Panc1 (cell line): ENCODE results near the gene TINAG. TPM values are rescaled to one million over a fixed set of nuclear protein-coding genes. Genes with fewer than 3 reads are reported as not detected.

Experiments
- ATAC-seq: fragments of 200-7000 bp; cut with Tn5 transposase; 2 replicates; pipeline ENCODE4 v1.9.1; 2020; ENCODE audit warnings: mild to moderate bottlenecking, moderate library complexity
- BruUV-seq: library from RNA; stranded (reverse); fragments of 400-500 nt; replicated peaks from 2 replicates; lab custom pipeline; 2021; lab: Mats Ljungman, UMichigan
- CTCF ChIA-PET: fragments of 300-600 bp; sonication (Branson Sonifier 250); formaldehyde crosslinking; loops from one replicate; lab custom pipeline; 2022; ENCODE audit warnings: antibody characterized with exemption; lab: Charles Lee
- POLR2A ChIA-PET: fragments of 300-600 bp; sonication (Branson Sonifier 250); formaldehyde crosslinking; loops from one replicate; lab custom pipeline; 2022; ENCODE audit warnings: antibody characterized with exemption; lab: Charles Lee
- DNase-seq: peaks from one replicate; pipeline ENCODE4 v3.0.0-alpha.2; 2010; ENCODE audit warnings: low read depth, low spot score
- H3K27ac ChIP-seq: 2 replicates; pipeline ENCODE4 v1.5.1; 2011; ENCODE audit warnings: mild to moderate bottlenecking, low read length, inconsistent platforms
- H3K27me3 ChIP-seq: fragments of 200-500 bp; sonication (Bioruptor generic); 2 replicates; pipeline ENCODE4 v1.6.0; 2014; ENCODE audit warnings: low read length, inconsistent platforms; ENCODE audit not compliant: control insufficient read depth, insufficient read depth
- H3K36me3 ChIP-seq: fragments of 200-500 bp; sonication (Bioruptor generic); 2 replicates; pipeline ENCODE4 v1.5.1; 2014; ENCODE audit warnings: inconsistent platforms, mild to moderate bottlenecking, low read length, moderate library complexity; ENCODE audit not compliant: control insufficient read depth, insufficient read depth
- H3K4me1 ChIP-seq: 2 replicates; pipeline ENCODE4 v1.5.1; 2011; ENCODE audit warnings: inconsistent platforms, mild to moderate bottlenecking, low read length, moderate library complexity; ENCODE audit not compliant: control insufficient read depth, insufficient read depth
- H3K4me3 ChIP-seq, 2 experiments: 2 replicates each; pipeline ENCODE4 v1.5.1; 2011 to 2012; ENCODE audit warnings: low read depth in 2 of 2, low read length in 2 of 2, mild to moderate bottlenecking in 2 of 2, inconsistent platforms in 1 of 2, moderate library complexity in 1 of 2
- H3K9me3 ChIP-seq: fragments of 200-500 bp; sonication (Bioruptor generic); 2 replicates; pipeline ENCODE4 v1.5.1; 2014; ENCODE audit warnings: low read depth, mild to moderate bottlenecking, inconsistent platforms, low read length, moderate library complexity; ENCODE audit not compliant: control insufficient read depth, insufficient read depth
- POLR2AphosphoS5 ChIP-seq: IDR thresholded peaks from 2 replicates; pipeline ENCODE4 v1.6.1; 2012; ENCODE audit warnings: mild to moderate bottlenecking, low read depth, low read length, moderate library complexity
- SIN3A ChIP-seq: IDR thresholded peaks from 2 replicates; pipeline ENCODE4 v1.6.1; 2012; ENCODE audit warnings: low read depth, mild to moderate bottlenecking, low read length, moderate library complexity, borderline replicate concordance; ENCODE audit not compliant: insufficient read depth
- TCF7L2 ChIP-seq: IDR thresholded peaks from 2 replicates; pipeline ENCODE4 v1.6.1; 2011; ENCODE audit warnings: mild to moderate bottlenecking, low read depth, low read length, inconsistent platforms
- in situ Hi-C: cut with HindIII; loops from 2 replicates; pipeline ENCODE4 v1.10.0; 2016; ENCODE audit warnings: low sequenced_read_pairs, low pct_unique_long_range_greater_than_20kb
- intact Hi-C: fragments of 100-400 bp; cut with micrococcal nuclease; formaldehyde crosslinking; loops from one replicate; pipeline ENCODE4 v1.10.0; 2022; ENCODE audit not compliant: unreplicated experiment
- total RNA-seq: library from RNA; stranded (reverse); gene quantifications from one replicate; pipeline ENCODE4 v1.2.1, GENCODE V29; 2021; ENCODE audit not compliant: unreplicated experiment
- TF ChIP-seq, protein P1 (sequence below), 2 experiments: IDR thresholded peaks; 2 replicates each; pipeline ENCODE4 v1.6.1; 2011 to 2012; ENCODE audit warnings: low read depth in 2 of 2, control low read depth in 1 of 2, low read length in 1 of 2, mild to moderate bottlenecking in 1 of 2, moderate library complexity in 1 of 2; ENCODE audit not compliant: insufficient read depth in 1 of 2
- TF ChIP-seq, protein P2 (sequence below): fragments of 450-650 bp; IDR thresholded peaks from 2 replicates; pipeline ENCODE4 v1.5.1; 2017; ENCODE audit warnings: mild to moderate bottlenecking

Gene TINAG
- total RNA-seq, 1 experiment from 2014 or later = not detected

DNA sequence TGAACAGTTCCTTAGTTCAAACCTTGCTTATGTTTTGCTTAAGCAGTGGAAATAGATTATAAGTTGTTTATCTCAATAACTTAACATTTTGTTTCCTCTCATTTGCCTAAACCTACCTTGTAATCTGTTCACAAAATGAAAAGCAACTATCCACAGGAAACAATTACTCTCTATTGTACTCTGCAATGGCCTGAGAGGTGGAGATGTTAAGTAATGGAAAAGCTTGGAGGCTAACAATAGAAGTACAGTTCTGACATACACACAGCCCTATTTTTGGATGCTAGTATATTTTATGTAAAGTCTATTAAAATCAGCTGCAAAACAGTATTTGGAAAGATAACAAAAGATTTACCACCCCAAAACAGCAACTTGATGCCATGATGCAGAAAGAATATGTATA, 82.1 kb downstream of the TINAG start:
- no peak overlapping the region for H3K27ac ChIP-seq
- no peak for ATAC-seq
- ChIA-PET POLR2A (no interaction called here), CTCF (no interaction called here)
- H3K9me3 ChIP-seq = no peaks in the 10 kb centered on the region; the same call in 1 of the 2 replicates
- TF ChIP-seq TCF7L2 = no peak
- TF ChIP-seq, protein P1, sequence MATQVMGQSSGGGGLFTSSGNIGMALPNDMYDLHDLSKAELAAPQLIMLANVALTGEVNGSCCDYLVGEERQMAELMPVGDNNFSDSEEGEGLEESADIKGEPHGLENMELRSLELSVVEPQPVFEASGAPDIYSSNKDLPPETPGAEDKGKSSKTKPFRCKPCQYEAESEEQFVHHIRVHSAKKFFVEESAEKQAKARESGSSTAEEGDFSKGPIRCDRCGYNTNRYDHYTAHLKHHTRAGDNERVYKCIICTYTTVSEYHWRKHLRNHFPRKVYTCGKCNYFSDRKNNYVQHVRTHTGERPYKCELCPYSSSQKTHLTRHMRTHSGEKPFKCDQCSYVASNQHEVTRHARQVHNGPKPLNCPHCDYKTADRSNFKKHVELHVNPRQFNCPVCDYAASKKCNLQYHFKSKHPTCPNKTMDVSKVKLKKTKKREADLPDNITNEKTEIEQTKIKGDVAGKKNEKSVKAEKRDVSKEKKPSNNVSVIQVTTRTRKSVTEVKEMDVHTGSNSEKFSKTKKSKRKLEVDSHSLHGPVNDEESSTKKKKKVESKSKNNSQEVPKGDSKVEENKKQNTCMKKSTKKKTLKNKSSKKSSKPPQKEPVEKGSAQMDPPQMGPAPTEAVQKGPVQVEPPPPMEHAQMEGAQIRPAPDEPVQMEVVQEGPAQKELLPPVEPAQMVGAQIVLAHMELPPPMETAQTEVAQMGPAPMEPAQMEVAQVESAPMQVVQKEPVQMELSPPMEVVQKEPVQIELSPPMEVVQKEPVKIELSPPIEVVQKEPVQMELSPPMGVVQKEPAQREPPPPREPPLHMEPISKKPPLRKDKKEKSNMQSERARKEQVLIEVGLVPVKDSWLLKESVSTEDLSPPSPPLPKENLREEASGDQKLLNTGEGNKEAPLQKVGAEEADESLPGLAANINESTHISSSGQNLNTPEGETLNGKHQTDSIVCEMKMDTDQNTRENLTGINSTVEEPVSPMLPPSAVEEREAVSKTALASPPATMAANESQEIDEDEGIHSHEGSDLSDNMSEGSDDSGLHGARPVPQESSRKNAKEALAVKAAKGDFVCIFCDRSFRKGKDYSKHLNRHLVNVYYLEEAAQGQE (IDR thresholded peaks at IDR 0.05; ENCODE audit: insufficient read depth in 1 of 2, low read depth in 2 of 2, low read length in 1 of 2) = no peak
- in situ Hi-C loops = no loop called here
- no peak overlapping the region for H3K4me3 ChIP-seq
- no peak for DNase-seq
- intact Hi-C loops = no loop called here
- no TSS peak for BruUV-seq
- H3K36me3 ChIP-seq = no peaks in the 10 kb centered on the region
- H3K4me1 ChIP-seq = no peaks in the 10 kb centered on the region
- no peaks in the 10 kb centered on the region for H3K27me3 ChIP-seq

DNA sequence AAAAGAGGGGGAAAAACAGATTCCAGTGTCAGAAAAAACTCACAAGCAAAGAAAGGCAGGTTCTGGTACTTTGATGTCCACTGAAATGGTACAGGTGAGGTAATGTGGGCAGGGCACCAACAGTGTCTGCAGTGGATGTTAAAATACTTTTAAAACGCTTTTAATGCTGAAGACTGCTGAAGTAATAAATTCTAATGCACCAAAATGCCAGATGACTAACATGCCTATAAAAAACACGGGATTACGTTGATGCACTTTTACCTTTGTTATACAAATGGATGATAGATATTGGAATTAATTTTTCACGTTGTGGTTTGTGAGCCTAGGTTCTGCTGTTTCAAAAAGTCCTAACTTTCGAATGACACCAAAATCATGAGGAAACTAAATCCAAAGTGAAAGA, 83.3 kb downstream of the TINAG start:
- TF ChIP-seq POLR2AphosphoS5 (no peak), SIN3A (no peak), TCF7L2 (no peak)
- TF ChIP-seq, protein P2, sequence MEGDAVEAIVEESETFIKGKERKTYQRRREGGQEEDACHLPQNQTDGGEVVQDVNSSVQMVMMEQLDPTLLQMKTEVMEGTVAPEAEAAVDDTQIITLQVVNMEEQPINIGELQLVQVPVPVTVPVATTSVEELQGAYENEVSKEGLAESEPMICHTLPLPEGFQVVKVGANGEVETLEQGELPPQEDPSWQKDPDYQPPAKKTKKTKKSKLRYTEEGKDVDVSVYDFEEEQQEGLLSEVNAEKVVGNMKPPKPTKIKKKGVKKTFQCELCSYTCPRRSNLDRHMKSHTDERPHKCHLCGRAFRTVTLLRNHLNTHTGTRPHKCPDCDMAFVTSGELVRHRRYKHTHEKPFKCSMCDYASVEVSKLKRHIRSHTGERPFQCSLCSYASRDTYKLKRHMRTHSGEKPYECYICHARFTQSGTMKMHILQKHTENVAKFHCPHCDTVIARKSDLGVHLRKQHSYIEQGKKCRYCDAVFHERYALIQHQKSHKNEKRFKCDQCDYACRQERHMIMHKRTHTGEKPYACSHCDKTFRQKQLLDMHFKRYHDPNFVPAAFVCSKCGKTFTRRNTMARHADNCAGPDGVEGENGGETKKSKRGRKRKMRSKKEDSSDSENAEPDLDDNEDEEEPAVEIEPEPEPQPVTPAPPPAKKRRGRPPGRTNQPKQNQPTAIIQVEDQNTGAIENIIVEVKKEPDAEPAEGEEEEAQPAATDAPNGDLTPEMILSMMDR = no peak
- TF ChIP-seq, protein P1 (IDR thresholded peaks at IDR 0.05; ENCODE audit: insufficient read depth in 1 of 2, low read depth in 2 of 2, low read length in 1 of 2) = no peak
- no peaks in the 10 kb centered on the region for H3K4me1 ChIP-seq
- no peak for ATAC-seq
- no peak overlapping the region for H3K27ac ChIP-seq
- in situ Hi-C loops (no loop called here), intact Hi-C loops (no loop called here)
- no TSS peak for BruUV-seq
- H3K4me3 ChIP-seq = no peak overlapping the region
- no peaks in the 10 kb centered on the region; the same call in 1 of the 2 replicates for H3K9me3 ChIP-seq
- ChIA-PET POLR2A (no interaction called here), CTCF (no interaction called here)
- DNase-seq = no peak
- no peaks in the 10 kb centered on the region for H3K36me3 ChIP-seq
- H3K27me3 ChIP-seq = no peaks in the 10 kb centered on the region
